GM21737 (cell line): ENCODE results near the gene PGM2.

Experiments used
- ATAC-seq: cut with Tn5 transposase; IDR thresholded peaks from one replicate; pipeline ENCODE4 v1.9.1; 2021; ENCODE audit warnings: mild to moderate bottlenecking, moderate library complexity; ENCODE audit not compliant: unreplicated experiment

The PGM2 gene

DNA sequence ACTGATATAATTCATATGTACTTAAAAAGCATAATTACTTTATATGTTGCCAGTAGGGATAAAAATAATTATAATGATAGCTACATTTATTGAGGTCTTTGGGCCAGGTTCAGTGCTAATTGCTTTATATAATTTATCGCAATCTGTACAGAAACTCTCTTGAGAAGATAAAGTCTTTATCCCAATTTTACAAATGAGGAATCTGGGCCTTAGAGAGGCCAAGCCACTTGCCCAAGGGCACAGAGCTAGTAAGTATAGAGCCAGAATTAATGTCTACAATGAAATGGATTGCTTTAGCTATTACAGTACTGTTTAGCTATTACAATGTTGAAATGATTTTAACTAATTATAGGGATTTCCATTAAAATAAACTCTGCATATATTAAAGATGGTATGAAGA lies 33.8 kb downstream of the PGM2 start:
- no peak for ATAC-seq

DNA sequence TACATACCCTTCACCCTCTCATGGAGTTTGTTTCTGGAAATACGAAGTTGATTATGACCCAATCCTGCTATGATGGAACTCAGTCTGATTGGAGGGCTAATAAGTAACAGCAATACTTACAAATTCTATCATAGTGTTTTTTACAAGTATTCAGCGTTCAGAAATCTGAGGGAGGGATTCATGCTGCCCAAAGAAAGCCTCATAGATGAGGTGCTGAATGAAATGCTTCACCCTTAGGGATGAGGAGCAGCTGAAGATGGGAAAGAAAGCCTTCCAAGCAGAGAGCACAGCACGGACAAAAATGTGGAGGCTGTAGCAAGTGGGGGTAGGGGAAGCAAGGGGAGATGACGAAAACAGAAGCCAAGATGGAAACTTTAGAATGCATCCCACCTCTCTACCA lies 36.5 kb downstream of the PGM2 start:
- no peak for ATAC-seq

DNA sequence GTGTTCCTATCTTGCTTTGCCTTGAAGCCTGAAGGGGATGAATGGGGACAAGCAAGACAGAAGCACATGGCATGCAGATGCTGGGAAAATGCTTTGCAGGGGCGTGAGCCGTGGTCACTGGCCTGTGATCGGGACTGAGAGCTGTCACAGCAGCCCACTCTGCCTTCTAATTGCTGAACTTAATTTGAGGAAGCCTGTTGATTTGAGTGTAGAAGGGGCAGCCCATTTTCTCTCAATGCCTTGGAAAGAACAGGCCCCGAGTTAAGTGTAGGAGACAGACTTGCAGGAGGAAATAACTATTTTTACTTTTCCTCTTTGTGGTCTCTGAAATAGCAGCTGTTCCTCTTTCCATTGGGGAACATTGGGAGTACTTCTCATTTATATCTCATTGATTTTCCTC lies 38.3 kb downstream of the PGM2 start:
- ATAC-seq, result no peak

DNA sequence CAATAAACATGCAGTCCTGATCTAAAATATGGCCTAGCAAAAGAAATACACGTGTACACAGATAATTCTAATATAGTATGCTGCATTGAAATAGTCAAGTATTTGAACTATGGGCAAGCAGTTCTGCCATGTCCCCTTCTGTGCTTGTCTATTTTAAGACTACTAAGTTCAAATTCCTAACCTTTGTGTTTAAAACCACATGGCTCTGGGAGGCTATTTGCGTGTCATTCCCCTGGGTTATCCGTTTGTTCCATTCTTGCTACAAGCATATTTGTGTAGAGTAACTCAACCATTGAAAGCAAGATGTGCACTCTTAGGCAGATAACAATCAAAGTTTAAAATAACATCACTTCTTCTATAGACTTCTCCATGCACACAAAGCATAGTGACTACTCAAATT lies 39.0 kb downstream of the PGM2 start:
- ATAC-seq, result no peak

DNA sequence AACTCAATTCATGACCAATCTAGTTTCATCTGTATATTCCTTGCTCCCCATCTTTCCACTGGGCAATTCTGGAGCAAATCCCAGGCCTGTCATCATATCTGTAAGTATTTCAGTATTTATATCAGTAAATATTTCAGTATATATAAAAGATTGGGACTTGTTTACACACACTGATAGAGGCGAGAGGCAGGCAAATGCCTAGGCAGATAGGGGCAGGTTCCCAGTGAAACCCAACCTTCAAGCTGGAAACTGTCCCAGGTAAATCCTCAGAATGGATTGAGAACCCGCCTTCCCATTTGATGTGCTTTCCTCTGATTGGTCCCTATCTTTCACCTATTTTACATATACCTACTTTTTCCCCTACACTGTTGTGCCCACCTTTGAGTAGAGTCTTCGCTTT lies 40.6 kb downstream of the PGM2 start:
- ATAC-seq, result no peak

DNA sequence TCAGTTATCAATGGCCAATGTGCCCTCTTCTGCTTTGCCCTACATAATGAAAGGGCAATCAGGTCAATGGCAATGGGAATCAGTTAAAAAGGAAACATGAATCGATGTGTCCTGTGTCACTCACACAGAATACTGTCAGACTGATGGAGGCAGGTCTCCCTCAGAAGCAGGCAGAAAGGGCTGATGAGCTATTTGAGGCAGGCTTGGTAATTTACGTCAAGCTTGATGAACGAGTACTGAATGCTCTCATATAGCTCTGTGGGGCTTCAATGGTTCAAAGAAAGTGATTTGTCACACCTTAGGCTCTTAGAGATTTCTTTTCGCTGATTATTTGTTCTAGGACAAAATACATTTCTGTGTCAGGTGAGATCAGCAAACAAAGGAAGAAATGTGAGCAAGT lies 41.8 kb downstream of the PGM2 start:
- no peak for ATAC-seq

DNA sequence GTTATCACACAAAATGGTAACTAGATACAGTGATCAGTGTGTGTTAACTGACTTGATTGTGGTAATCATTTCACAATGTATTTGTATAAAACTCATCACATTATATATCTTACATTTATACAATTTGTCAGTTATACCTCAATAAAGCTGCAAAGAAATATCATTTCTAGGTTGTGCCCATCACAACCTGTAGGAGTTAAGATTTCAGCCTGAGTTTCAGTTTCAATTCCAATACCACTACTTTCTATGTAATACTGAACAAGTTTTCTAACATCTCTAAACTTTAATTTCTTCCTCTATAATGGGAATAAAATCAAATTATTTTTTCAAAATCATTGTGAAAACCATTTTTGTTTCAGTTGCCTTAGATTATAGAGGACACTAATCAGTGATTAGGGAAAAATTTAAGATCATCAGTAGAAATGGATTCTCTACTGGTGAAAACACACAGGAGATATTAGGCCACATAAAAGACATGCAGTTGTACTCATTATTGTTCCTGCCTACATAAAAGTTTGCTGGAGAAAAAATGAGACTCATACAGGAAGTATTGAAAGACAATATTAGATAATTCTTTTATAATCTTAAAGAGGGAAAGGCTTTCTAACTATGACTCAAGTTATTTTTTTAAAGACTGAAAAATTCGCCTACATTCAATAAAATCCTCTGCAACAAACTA lies 46.0 kb downstream of the PGM2 start:
- no peak for ATAC-seq

DNA sequence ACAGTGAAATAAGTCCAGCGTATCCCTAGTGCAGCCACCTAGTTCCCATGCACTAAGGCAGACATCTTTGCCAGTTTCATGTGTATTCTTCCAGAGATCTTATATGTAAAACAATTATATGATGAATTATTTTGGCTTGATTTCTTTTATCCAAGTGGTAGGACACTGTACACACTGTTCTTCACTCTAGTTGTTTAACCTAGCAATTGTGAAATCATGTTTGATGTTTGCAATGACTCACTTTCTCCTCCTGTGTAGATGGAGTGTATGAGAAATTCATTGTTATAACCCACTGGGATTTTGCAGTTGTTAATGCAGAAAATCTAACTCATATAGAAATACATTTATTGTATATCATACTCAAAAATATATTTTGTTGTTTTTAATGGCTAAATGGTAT lies 46.9 kb downstream of the PGM2 start:
- ATAC-seq, result no peak

DNA sequence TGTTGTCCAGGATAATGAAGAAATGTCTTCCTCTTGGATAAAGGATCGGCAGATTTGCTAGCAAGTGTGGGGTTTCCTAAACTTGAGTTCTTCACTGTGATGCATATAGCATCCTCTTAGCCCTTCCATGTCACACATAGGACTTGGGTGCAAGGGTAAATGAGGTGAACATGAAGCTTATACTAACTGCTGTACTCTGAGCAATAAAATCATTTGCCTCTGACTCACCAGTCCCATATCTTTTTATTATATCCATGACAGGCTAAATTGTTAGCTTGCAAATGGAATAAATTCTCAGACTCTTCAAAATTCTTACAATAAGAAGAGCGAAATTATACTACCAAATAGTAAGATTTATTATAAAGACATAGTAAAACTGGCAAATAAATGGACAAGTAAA lies 49.7 kb downstream of the PGM2 start:
- no peak for ATAC-seq

DNA sequence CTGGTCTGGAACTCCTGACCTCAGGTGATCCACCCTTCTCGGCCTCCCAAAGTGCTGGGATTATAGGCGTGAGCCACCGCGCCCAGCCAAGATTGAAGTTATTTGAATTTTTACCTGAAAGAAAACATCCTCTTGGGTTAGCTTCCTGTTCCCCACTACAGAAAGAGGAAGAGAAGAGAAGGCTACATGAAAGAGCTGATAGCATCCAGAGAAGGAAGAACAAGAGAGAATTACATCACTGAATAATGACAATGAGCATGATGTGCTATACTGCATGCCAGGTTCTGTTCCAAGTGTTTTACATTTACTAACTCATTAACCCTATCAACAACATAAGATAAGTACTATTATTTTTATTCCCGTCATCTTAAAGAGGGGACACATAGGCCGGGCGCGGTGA lies 52.9 kb downstream of the PGM2 start:
- ATAC-seq, result no peak

DNA sequence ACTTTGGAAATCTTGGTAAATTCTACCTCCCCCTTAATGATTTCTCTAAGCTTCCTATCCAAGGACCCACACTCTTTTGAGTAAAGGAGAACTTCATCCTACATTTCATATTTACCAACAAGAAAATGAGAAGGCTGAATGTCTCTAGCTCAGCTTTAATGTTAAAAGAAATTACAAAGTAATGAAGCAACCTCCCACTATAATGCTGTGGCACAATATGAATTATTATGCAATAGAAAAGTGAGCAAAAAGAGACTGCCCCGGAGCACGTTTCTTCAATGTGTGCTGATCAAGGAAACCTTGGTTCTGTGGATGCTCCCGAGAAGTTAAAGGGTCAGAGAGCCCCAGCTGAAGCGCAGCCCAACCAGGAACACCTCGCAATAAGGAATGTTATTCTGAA lies 55.3 kb downstream of the PGM2 start:
- ATAC-seq, result no peak

DNA sequence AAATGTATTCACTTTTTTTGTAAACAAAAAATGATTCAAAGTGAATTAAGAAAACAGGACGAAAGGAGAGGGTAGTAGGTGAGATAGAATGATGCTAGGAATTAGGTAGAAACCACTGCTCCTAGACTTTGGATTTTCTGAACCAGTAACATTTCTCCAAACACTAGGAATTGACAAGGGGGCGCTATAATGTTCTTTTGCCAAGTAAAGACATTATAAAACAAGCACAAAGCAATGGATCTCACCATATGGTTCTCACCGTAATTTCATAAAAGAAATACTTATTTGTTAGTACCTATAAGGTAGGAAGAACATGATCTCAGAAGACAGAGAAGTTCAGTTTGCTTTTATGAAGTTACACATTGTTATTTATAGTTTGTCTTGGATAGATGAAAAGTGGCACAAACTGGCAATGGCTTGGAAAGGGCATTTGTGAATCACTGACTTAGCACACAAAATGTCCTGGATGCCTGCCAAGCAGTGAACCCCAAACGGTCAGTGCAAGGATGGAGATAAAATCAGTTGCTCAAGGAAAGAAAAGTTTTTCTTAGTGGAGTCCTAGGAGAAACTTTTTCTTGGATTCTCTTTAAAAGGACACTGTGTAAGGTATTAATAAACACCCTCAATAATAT lies 56.3 kb downstream of the PGM2 start:
- ATAC-seq, result no peak

DNA sequence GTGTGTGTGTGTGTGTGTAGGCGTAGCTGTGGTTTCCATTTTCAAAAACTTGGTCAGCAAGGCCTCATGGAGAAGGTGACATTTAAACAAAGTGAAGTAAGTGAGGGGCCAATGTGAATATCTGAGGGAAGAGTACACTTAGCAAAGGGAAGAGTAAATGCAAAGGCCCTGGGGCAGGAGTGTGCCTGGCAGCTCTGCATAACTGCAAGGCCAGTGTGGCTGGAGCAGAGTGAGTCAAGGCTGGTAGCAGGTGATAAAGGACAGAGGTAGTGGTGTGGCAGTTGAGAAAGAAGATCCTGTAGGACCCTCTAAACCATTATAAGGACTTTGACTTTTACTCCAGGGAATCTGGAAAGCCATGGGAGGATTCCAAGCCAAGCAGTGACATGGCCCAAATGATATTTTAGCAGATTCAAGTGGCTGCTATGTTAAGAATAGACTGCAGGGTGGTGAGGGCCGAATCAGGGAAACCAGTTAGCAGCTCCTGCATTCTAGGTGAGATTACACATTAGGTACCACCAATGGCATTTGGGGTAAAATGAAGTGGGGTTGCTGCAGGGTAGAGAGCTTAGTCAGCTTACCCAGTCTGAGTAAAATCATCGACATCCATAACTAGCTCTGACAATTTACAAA lies 58.5 kb downstream of the PGM2 start:
- no peak for ATAC-seq

DNA sequence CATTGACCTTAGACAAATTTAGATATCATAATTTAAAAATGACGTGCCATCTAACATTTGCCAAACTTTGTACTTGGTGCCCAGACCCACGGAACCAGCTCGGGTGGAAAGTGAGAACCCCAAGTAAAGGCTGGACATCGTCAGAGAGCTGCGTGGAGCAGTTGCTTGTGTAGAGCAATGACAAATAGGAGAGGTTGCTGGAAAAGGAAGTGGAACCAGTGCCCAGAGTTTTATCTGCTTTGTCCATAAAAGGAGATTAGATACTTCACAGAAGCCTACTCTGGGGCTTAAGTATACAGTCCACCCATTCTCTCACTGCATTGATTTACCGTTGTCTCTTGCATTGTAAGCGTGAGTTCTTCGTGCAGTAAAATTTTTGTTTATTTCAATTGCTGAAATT lies 59.0 kb downstream of the PGM2 start:
- no peak for ATAC-seq

DNA sequence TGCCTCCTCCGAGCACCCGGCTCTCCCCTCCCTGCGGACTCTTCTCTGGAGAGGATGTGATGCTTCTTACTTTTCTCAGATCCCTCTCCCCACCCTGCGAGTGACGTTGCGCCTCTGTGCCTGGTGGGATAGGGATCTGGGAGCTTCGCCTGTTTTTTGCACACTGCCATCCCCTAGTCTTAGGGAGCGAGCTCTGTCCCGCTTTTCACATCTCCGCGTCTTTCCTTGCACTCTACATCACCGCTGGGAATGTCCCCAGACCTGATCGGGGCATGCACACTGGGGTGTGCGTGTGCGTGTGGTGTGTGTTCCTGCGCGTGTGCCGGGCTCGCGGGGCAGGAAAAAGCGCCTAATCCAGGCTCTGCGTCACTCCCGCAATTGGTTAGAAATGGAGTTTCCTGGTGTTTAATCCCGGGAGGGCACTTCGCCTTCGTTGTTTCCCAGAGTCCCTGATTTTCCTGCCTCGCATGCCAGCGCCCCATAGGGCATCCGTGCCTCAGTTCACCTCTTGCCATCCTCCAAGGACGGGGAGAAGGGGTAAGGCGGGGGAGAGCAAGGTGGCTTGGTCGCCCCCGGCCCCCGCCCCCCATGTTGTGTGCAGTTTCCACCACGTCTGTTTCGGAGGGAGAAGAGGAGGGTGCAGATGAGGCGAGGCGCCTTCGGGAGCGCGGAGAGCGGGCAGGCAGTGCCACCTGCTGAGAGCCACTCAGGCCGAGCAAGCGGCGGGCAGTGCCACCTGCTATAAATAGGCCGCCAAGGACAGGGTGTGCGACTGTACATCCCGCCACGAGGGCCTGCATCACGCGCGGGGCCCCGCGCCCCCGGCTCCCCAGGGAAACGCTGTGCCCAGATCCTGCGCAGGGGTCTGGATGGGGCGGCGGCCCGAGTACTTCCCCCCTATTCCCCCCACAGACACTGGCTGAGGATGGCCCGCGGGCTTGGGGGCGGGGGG lies 63.6 kb downstream of the PGM2 start:
- ATAC-seq, result peak; percentile 17

DNA sequence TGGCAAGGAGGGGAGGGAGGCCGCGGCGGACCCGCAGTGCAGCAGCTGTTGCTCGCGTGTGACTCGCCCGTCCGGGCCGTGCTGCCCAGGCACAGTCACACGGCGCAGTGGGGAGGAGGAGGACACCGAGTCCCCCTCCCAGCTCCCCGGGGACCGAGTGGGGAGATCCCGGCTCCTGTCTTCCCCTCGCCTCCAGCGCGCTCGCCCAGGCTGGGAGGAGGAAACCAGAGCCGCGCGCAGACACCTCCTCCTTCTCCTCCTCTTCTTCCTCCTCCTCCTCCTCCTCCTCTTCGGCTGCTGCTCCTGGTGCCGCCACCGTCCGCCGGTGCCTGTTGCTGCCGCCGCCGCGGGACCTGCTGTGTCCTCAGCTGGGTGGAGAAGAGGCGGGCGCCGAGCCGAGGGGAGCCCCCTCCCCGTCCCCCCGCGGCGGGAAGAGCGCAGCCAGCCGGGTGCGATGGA lies 64.3 kb downstream of the PGM2 start, which contains the start of gene TBC1D1:
TSS of gene TBC1D1 (plus strand) at position 284 of the 459 bp plus-strand sequence. CDS start 11,012 bp downstream, outside the sequence.
- peak; percentile 19 for ATAC-seq

DNA sequence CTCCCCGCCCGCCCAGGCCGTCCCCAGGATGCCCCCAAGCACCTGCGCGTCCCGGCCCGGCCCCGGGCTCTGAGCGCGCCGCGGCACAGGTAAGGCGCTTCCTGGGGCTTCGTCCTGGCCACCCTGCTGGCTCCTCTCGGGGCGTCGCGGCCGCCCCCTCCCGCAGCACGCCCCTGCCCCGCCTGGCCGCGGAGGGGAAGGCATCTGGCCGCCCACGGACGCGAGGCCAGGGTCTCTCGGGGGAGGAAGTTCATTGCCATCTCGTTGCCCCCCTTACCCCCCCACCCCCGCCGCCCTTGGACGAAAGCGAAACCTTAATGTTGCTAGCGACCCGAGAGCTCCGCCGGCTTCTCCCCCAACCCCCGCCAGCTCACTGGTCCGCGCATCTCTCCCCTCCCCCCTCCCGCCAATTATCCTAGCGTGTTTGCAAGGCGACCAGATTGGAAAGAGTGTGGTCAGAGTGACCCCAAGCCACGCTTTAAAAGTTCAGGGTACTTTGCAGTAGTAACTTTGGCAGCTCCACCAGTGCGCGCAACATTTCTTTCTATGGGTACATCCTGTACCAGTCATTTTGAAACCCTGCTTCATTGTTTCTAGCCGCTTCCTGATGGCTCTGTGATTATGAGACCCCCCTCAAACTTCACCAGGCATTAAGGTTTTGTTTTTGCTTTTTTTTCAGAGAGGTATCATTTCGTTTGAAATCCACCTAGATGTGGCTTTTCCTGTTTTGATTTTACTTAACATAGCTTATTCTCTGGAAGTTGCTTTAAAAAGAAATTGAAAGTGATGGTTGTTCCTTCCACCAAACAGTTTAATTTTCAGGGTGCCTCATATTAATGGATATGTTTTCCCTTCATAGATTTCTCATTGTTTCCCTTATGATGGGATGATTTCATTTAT lies 65.0 kb downstream of the PGM2 start:
- peak; percentile 55 for ATAC-seq

DNA sequence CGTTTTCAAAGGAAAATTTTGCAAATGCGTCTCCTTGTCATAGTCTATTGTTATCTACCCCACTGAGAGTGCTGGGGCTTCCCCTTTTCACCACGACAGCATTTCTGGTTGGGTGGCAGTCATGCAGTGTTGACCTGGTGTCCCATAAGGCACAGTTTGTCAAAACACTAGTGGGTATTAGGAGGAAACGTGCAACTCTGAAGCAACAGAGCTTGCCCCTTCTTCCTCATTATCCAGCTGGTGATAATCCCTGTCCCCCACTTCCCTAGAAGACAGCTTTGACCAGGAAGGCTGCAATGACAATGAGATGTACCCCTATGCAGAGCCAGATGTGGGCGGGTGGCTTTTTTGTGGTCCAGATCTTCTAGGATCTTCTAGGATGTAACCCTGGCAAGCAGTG lies 66.2 kb downstream of the PGM2 start:
- ATAC-seq, result peak; percentile 42

DNA sequence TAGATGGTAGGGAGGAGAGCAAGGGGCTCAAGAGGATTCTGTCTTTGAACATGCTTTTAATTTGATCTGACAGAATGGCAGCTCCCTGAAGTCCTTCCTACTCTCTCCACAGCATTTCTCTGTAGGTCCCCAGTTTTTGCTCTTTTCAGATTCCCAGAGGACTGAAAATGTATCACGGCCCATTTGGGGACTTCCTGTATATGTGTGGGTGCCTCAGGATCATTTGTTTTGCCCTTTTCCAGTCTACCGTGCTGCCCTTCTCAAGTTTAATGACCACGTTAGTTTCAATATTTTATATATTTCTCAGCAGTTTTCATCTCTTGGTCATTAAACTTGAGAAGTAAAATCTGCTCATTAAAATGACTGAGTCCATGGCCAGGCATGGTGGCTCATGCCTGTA lies 66.7 kb downstream of the PGM2 start:
- no peak for ATAC-seq

DNA sequence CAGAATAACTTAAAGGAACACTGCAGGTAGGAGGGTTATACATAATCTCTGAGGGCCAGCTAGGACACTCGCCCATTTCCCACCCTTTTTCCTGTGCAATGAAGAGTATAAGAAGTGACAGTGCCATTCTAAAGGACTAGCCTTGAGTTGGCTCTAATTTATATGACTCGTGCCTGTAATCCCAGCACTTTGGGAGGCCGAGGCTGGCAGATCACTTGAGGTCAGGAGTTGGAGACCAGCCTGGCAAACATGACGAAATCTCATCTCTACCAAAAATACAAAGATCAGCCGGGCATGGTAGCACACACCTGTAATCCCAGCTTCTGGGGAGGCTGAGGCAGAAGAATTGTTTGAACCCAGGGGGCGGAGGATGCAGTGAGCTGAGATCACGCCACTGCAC lies 68.8 kb downstream of the PGM2 start:
- no peak for ATAC-seq
